OCI-M2 (cell line): ENCODE measurements around the gene UBXN7.
"Not testable (repeated sequence)": the region's sequence is repeated elsewhere in the genome, so short reads cannot be mapped to it uniquely, and the experiment has no call there.

Source experiments
- DNase-seq: peaks from one replicate; lab custom pipeline; 2025; ENCODE audit not compliant: unreplicated experiment; lab: John Stamatoyannopoulos, UW

The UBXN7 gene

DNA sequence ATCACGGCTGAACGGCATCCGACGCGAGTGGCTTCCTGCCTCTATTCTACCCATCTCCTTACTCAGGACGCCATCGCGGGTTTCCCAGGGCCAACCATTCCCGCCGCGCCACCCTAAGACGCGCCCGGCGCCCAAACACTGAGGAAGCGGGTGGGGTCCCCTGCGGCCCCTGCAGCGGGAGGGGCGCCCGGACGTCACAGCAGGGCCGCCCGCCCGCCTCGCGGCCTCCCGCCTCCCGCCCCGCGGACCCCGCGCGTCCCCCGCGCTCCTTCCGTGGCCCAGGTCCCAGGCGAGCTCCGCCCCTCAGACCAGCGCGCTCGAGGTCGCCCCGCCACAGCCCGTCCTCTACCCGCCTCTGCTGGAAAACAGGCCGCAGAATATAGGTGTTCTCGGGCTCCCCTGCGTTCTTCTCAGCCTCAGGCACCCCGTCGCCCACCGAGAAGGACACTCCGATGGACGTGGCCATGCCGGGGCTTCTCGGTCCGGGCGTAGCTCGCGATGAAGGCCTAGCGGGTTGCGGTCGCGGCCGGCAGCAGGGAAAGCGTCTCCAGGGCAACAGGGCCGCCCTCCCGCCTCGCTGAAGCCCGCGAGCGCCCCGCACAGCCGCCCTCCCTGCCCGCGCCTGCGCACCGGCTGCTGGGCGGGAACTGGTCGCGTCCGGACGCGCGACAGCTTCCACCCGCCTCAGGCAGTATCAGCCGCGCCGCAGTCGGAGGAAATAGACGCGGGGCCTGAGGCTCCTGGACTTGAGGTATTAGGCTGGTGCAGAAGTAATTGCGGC is 114.3 kb downstream of the UBXN7 start, which contains the start of gene DYNLT2B:
Gene DYNLT2B, minus strand, starts transcription at position 554 of the 781 bp plus-strand sequence. Its CDS starts 88 bp downstream, at position 466.
- DNase-seq, result no peak

DNA sequence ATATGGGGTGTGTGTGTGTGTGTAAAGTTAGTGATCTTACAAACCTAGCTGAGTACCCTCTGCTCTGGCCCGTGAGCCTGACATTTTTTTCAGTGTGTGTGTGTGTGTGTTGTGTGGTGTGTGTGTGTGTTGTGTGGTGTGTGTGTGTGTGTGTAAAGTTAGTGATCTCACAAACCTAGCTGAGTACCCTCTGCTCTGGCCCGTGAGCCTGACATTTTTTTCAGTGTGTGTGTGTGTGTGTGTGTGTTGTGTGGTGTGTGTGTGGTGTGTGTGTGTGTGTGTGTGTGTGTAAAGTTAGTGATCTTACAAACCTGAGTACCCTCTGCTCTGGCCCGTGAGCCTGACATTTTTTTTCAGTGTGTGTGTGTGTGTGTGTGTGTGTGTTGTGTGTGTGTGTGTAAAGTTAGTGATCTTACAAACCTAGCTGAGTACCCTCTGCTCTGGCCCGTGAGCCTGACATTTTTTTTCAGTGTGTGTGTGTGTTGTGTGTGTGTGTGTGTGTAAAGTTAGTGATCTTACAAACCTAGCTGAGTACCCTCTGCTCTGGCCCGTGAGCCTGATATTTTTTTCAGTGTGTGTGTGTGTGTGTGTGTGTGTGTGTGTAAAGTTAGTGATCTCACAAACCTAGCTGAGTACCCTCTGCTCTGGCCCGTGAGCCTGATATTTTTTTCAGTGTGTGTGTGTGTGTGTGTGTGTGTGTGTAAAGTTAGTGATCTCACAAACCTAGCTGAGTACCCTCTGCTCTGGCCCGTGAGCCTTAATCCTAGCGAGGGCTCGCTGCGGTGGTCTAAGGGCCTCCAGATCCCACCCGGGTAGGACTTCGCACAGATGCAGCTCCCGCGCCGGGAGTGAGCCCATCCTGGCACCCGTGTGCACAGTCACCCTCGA is 115.2 kb downstream of the UBXN7 start:
- DNase-seq, result not testable (repeated sequence)

DNA sequence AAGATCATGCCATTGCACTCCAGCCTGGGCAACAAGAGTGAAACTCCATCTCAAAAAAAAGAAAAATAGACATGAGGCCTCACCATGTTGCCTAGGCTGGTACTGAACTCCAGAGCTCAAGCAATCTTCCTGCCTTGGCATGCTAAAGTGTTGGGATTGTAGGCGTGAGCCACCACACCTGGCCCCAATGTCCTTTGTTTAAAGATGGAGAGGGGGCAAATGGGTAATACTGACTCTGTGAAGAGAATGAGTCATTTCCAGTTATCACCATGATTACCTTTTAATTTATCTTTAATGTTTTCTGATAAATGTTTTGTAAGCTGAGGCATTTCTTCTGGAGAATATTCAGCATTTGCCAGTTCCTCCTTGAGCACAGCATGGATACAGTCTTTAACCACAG is 116.4 kb downstream of the UBXN7 start:
- no peak for DNase-seq

DNA sequence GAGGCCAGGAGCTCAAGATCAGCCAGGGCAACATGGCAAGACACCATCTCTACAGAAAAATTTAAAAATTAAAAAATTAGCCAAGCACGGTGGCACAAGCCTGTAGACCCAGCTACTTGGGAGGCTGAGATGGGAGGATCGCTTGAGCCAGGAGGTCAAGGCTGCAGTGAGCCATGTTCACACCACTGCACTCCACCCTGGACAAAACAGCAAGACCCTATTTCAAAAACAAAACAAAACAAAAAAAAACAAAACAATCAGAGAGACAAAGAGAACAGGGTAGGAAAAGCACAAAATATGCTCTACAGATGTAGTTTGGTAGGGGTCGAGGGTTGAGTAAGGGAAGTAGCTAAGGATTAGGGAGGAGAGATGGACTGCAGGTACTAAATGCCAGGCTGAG is 117.6 kb downstream of the UBXN7 start:
- no peak for DNase-seq

DNA sequence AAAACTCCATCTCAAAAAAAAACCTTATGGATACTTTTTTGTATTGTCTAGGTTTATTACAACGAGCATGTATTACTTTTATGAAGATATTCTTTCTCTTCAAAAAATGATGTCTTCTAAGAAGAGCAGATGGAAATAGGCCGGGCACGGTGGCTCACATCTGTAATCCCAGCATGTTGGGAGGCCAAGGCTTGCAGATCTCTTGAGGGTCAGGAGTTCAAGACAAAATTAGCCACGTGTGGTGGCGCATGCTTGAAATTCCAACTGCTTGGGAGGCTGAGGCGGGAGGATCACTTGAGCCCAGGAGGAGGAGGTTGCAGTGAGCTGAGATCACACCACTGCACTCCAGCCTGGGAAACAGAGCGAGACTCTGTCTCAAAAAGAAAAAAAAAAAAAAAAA is 118.1 kb downstream of the UBXN7 start:
- DNase-seq, result not testable (repeated sequence)

DNA sequence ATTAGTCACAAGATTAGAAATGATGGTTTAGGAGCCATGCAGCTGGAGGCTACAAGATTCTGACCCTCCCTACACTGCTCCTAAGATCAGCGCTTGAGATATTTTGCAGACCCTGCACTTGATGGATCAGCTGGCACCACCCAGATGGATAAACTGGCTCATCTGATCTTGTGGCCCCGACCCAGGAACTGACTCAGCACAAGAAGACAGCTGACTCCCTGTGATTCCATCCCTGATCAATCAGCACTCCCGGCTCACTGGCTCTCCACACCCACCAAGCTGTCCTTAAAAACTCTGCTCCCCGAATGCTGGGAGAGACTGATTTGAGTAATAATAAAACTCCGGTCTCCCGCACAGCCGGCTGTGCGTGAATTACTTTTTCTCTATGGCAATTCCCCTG is 129.3 kb downstream of the UBXN7 start:
- DNase-seq, result not testable (repeated sequence)

DNA sequence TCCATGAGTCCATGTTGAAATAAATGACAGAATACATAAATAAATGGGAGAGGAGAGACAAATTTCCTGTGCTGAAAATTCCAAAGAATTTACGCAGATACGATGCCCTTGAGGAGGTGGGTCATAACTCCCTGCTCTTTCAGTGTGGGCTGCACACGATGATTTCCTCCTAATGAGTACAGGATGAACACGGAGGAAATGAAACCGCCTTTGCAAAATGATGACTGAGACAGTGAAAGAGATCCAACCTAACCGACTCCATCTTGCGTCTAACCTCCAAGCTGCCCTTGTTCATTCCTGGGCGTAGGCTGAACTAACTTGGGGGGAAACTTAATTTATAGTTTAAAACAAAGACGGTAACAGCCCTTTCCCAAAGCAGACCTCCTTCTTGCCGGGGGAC is 129.7 kb downstream of the UBXN7 start:
- not testable (repeated sequence) for DNase-seq

DNA sequence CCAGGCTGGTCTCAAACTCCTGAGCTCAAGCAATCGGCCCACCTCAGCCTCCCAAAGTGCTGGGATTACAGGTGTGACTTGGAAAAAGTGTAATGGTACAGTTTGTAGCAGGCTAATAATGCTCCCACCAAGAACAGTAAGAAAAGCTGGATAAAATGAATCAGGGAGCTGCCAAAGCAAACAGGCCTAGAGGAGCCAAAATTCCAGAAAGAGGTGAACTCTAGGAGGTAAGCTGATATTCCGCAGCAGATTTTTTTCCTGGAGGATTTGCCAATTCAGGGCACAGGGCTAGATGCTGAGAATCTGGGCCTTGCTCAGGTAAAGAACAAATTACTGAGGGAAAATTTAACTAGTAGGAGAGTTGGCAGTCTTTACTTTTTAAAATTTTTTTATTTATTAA is 133.7 kb downstream of the UBXN7 start:
- DNase-seq, result no peak
